GM21576 (cell line): ENCODE results near the gene TXLNA.

ENCODE experiments used
- ATAC-seq: cut with Tn5 transposase; IDR thresholded peaks from one replicate; pipeline ENCODE4 v1.9.1; 2021; ENCODE audit warnings: mild to moderate bottlenecking, moderate library complexity; ENCODE audit not compliant: unreplicated experiment

The TXLNA gene

DNA sequence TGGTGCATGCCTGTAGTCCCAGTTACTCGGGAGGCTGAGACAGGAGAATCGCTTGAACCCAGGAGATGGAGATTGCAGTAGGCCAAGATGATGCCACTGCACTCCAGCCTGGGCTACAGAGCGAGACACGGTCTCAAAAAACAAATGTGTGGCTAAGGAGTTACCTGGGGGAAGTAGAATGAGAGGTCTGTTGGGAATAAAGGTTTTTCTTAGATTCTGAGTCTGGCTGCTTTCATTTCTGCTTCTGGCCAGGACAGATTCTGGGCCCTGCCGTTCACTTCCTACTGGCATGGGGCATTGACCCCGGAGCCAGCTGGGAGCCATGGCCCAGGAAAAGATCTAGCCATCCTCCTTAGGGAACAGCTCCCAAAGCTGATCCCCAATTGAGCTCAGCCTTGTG lies 29.0 kb downstream of the TXLNA start:
- no peak for ATAC-seq

DNA sequence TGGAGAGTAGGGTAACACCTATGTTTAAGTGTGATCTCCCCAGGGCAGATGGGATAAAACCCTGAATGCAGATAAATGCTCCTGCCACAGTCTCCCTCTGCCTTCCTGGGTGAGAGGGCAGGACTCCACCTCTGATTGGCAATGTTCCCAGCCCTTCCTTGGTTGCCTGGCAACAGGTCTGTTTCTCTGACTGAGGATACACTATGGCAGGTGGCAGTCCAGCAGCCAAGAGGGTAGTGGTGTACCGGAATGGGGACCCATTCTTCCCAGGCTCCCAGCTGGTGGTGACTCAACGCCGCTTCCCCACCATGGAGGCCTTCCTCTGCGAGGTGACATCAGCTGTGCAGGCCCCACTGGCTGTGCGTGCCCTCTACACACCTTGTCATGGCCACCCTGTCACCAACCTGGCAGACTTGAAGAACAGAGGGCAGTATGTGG lies 29.4 kb downstream of the TXLNA start, which contains the start of gene DCDC2B:
Gene DCDC2B (plus strand): TSS at position 199 of the 438 bp plus-strand sequence. CDS start 5 bp downstream, at position 204.
- no peak for ATAC-seq

DNA sequence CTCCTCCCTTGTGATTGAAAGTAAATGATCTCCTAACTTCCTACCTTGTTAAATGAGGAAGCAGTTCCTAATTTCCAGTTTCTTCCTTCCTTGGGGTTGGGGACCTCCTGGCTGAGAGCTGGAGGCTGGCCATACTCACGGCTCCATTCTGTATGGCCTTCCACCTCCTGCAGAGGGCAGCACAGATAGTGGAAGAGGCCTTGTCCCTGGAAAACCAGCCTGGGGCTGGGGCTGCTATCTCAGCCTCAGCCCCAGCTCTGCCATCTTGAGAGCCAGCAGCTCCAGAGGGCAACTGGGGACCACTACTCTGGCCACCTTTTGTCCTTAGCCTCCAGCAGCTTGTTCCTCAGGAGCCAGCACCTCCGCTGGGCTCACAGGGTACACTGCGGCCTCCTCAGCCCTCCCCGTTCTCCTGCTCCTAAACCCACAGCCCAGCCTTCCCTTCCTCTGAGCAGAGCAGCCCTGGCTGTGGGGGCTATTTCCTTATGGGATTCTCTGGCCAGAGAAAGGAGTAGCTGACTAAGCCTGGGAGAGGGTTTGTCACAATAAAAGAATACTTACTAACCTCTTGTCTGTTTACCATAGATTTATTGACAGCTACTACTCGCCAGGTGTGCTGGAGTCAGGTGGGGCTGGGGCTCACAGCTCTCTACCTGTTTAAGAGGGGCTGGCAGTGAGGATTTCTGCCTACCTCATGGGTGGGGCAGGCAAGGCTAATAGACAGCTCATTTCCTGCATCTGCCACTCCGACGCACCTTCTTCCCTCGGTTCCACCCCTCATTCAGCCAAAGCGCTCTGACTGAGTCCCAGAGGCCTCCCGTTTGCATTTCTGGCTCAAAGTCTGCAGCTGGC lies 36.4 kb downstream of the TXLNA start:
- no peak for ATAC-seq

DNA sequence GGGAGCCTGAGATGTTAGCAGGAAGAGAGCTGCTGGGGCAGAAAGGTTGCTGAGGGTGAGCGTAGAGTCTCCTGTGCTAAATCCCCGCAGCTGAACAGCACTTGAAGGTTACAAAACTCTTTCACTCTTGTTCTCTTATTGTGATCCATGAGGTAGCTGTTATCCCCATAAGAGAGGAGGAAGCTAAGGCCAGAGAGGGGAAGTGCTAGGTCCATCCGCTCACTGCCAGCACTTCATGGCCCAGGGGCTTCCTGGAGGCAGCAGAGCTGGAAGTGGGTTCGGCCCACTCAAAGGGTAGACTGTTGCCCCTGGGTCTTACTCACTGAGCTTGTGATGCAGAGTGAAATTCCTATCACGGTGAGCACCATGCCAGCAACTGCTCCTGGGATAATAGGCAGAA lies 37.1 kb downstream of the TXLNA start:
- no peak for ATAC-seq

DNA sequence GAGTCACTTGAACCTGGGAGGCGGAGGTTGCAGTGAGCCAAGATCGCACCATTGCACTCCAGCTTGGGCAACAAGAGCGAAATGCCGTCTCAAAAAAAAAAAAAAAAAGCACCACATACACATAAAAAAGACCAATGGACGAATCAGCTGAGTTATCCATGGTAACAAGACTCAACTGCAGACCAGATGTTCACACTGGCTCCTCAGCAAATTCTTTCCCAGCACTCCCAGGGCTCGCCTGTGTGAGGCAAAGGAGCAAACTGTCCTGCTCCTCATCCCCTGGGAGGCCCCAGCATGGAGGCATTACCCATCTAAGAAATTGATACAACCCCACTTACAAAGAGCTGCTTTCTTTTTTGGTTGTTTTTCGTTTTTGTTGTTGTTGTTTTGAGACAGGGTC lies 39.5 kb downstream of the TXLNA start:
- no peak for ATAC-seq

DNA sequence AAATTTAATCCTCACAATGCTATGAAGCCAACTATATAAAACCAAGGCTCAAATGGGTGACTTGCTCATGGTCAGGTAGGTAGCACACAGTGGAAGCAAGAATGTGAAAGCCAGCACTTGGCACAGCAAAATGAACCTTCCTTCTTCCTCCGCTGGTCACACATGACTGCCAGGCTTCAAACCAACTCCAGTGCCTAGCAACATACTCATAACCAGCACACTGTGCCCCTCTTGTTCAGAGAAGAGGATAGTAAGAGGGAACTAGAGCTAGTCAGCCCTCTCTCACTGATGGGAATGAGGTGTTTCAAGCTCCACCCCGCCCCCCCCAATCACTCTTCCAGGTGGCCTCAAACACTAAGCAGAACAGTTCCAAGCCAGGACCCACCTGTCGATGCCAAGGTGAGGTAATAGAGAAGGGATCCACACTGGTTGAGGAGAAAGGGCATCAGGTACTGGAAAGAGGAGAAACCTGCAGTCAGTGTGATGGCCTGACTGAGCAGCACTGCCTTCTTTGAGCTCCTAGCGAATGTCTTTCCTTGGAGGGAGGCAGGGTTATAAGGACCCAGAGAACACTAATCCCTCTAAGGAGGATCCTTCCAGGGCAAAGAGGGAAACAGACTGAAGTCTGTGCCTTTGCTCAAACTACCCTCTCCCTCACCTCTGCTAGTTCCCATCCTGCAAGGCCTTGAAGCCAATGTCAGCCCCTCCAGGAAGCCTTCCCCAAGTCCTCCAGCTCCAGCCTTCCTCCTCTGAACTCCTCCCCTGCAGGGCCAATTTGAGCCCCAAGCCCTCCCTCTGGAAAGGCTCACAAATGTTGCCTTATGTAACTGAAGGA lies 41.5 kb downstream of the TXLNA start:
- no peak for ATAC-seq

DNA sequence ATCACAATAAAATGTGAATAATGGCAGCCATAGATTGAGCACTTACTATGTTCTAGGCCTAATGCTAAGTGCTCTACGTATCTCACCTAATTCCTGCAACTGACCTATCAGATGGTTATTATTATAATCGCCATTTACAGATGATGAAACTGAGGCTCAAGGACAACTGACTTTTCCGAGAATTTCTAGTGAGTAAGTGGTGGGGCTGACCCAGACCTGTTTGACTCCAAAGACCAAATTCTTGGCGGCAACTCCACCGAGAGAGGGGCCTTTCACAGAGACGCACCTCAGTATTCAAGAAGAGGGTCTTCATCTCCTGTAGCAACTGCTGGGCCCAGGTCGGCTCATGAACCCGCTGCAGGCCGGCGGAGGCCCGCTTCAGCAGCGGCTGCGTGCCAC lies 42.1 kb downstream of the TXLNA start:
- ATAC-seq: no peak

DNA sequence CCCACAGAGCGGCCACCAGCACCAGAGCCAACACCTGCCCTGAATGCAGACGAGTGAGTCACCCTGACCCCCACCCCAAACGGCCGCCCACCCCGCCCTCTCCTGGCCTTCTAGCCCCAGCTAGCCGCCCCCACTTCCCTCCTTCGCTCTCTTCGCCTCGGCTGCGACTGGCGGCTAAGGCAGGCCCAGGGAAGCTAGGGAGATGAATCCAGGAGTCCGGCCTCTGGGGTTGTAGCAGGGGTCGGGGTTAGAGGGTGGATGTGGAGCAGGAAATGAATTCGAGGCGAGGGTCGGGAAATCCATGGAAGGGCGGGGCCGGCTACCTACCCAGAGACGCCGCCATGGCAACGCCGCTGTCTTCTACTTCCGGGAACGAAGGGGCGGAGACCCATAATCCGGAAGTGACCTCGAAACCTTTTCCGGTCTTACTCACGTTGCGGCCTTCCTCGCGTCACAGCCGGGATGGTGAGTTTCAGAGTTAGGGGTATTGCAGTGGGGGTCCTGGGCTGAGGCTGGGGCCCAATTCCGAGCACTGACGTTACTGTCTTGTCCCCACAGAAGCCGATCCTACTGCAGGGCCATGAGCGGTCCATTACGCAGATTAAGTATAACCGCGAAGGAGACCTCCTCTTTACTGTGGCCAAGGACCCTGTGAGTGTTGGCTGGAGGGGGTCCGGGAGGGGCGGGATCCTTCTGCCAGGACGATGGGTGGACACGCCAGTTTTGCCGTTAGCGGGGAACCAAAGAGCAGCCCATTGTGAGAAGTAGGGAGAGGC lies 42.7 kb downstream of the TXLNA start, which contains the start of the genes EIF3I and TMEM234:
Gene EIF3I (plus strand): TSS at position 428 of the 776 bp plus-strand sequence. CDS start 35 bp downstream, at position 463.
Gene TMEM234 (minus strand): TSS at position 374 of the 776 bp plus-strand sequence. CDS start 31 bp downstream, at position 343.
- peak; percentile 94 for ATAC-seq

DNA sequence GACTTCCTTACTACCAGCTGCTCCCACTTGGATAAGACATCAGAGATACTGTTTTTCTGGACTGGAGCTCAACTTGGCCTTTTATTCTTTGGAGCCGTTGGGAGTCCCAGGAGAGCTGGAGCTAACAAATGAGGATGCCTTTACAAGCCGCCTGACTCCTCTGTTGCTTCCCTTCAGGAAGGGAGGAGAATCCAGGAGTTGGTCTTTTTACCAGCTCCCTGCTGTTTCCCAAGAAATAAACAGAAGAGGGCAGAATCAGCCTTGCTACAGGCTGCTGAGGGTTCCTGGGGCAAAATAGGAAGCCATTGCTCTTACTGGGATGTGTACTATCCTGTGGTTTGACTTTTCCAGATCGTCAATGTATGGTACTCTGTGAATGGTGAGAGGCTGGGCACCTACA lies 44.2 kb downstream of the TXLNA start:
- ATAC-seq: no peak

DNA sequence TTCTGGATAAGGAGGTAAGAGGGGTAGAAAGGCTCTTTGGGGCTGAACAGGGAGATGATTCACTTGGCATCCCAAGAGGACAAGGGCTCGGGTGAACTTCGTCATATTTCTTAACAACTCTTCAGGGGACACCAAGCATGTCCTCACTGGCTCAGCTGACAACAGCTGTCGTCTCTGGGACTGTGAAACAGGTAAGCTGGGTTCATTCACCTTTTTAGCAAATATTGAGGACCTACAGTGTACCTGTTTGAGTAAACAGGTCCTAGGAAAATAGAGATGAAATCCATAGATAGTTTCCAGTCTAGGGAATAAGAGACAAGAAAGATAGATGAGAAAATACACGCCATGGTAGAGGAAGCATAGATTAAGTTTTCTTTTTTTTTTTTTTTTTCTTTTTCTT lies 44.8 kb downstream of the TXLNA start:
- no peak for ATAC-seq

DNA sequence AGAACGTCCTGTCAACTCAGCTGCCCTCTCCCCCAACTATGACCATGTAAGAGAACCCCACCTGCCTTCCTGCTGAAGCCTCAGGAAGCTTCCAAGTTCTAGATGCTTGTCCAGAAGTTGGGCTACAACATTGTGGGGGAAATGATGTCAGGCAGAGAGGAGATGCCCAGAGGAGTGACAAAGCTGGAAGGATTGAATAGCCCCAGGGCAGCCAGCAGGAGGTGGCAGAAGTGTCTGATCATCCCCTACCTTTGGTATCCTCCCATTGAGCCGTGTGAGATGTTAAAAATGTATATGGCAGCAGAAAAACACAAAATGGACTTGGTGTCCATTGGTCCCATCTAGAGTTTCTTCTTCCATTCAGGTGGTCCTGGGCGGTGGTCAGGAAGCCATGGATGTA lies 49.3 kb downstream of the TXLNA start:
- ATAC-seq: no peak

DNA sequence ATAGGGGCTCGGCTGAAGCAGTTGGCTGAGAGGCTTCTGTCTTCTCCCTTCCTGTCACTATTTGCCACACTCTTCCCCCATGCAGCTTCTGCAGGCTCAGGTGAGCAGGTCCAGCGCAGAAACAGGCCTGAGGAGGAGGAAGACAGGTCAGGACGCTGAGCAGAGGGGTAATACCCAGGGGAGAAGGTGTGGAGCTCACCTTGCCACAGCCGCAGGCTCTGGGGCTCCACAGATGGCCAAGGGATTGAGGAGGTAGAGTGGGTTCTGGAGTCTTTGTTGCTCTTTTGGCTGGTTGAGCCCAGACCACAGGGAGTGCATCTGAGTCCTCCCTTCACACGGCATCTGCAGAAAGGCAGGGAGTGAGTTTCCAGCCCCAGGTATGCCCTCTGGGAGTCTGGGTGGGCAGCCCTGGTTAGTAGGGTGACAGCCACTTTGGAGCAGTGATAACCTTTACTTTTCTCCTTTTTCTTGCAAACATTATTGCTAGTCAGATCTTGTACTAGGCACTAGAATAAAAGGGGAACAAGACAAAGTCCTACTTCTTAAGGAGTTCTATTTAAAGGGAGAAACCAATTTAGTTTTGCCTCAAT lies 52.5 kb downstream of the TXLNA start:
- ATAC-seq: no peak

DNA sequence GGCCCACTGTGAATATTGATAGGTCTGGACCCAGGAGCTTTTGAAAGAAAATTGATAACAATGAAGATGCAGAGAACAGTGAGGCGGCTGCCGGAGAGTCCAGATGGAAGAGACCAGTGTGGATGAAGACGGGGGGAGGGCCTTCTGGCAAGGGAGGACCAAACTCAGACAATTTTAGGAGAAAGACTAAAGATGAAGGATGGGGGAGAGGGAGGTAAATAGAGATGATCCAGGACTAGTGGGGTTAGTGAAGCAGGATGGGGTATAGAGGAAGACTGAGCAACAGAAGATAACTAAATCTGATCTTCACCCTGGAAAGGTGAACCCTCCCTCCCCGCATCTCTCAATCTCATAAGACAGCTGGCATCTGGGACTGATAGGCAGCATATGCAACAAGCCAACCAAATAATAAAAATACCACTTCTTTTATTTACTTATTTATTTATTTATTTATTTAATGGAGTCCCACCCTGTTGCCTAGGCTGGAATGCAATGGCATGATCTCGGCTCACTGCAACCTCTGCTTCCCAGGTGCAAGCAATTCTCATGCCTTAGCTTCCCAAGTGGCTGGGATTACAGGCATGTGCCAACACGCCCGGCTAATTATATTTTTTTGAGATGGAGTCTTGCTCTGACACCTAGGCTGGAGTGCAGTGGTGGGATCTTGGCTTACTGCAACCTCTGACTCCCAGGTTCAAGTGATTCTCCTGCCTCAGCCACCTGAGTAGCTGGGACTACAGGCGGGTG lies 53.3 kb downstream of the TXLNA start:
- ATAC-seq: no peak

DNA sequence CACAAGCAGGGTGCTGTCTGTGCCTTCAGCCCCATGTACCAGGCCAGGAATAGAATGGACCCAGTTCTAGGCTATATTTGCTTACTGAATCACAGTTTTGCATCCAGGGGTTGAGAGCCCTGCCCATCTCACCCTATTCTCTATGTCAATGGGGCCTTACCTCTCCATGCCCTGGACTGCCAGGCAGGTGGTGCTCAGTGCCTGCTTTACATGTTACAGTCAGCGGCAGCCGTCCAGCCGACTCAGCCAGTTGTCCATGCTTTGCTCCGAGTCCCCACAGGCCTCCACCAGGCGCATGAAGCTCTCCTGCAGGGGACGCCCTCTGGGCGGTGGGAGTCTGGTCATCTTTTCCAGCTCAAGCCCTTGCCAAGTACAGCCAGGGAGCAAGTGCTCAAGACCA lies 55.3 kb downstream of the TXLNA start:
- ATAC-seq: no peak

DNA sequence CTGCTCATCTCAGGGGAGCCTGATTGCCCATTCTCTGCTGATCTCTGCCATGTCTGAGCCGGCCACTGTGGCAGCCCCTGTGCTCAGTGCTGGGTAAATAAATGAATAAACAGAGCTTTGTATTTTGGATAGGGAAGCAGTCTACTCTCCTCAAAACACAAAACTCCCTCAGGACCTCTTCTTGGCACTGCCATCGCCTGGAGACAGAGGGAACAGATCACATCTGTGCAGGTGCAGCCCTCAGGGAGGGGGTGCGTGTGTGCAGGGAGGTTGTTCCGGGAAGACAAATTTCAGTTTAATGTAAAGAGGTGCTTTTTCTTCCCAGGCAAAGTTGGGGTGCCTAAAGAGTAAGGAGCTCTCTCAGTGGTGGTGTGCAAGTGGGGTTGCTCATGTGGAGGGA lies 59.9 kb downstream of the TXLNA start:
- no peak for ATAC-seq

DNA sequence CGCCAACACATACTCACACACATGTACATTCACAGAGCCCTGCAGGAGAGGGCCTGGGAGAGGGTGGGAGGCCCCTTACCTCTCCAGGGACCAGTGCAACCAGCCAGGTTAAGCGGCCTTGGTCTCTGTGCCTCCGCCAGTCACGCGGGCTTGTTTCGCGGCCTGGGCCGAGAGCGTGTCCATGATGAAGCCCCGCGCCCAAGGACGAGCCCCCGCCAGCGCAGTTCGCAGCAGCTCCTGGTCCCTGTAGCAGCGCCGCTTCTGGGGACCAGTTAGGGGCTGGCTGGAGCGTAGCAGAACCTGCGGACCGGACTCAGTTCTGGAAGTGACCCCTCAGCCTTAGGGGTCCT lies 60.3 kb downstream of the TXLNA start:
- ATAC-seq: no peak

DNA sequence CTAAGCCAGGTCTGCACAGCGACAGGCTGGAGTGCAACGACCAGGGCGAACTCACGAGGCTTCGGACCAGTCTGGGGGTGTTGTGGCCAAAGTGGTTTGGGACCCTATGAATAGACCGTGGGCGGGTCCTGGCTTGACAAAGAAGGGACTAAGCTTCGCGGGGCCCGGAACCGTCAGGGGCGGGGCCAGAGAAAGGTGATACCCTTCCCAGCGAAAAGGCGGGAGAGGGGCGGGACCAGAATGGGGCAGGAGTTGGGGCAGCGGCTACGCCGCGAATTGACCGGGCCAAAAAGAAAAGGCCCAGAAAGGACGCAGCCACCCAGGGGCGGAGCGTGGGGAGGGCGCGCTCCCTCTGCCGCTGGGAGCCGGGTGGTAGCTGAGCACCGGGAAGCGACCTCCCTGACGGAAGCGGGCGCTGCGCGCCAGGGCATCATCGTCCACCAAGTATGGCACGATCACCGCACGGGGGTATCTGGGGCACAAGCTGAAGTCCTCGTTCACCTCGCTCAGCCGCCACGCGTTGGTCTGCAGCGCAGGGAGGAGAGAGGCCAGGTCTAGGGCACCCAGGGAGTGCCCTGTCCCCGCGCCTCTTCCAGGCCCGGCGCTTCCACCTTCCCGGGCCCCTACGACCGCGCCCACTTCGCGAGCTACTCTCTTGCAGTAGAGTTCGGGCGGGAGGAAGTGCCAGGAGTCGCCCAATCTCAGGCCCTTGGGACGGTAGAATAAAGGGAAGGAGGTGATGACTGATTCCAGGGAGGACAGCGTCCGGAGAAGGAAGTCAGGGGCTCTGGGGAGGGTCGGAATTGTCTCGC lies 60.9 kb downstream of the TXLNA start:
- ATAC-seq: no peak

DNA sequence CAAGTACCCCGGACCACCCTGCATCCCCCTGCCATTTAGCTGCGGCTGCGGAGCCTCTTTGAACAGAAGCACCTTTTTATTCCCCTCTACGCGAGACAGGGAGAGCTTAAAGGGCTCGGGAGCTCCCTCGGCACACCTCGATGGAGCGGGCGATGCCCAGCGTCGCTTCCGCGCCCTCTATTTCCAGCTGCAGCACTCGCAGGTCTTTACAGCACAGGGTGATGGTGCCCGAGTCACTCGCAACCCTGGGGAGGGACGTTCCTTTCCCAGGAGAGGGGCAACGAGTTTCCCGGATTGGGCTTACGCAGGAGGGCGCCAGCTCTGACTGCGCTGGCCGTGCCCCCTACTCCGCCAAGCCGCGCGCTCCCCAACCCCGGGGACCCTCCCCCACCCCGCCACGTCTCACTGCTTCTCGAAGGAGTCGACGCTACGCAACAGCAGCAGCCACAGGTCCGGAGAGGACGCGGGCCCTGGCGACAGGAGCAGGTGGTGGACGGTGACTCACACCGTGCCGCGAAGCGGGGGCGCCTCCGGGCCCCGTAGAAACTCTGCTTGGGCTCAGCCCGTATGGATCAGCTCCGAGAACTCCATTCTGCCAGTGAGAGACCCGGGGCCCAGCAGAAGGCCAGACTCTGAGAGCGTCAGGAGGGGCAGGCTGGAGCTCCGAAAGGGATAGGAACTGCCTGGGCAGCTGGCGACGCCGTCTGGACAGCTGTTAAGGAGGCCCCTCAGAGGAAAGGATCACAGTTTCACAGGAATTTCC lies 61.7 kb downstream of the TXLNA start:
- no peak for ATAC-seq
